CD14-positive monocyte (primary cell): ENCODE data around the gene GSTA3. TPM values are rescaled to one million over a fixed set of nuclear protein-coding genes. Genes with fewer than 3 reads are reported as not detected.

Experiments used
- DNase-seq, 3 donors: peaks; one replicate each; pipeline ENCODE4 v3.0.0-alpha.2; 2011 to 2022
- H2AFZ ChIP-seq: 2 replicates; pipeline ENCODE4 v1.6.0; 2012; ENCODE audit warnings: mild to moderate bottlenecking, low read depth, low read length, inconsistent platforms; ENCODE audit not compliant: insufficient read depth, poor library complexity, severe bottlenecking
- H3K27ac ChIP-seq, 2 donors: 1 replicate in 1 of 2; 2 replicates in 1 of 2; pipeline ENCODE4 v1.5.1; 2012 to 2013; ENCODE audit warnings: low read length in 2 of 2, control low read depth in 1 of 2, inconsistent platforms in 1 of 2, low read depth in 1 of 2, mild to moderate bottlenecking in 1 of 2
- H3K27me3 ChIP-seq, 2 donors: one replicate each; pipeline versions ENCODE4 v1.6.0 to v1.6.1; 2011 to 2013; ENCODE audit warnings: low read length in 2 of 2; ENCODE audit not compliant: control insufficient read depth in 2 of 2, insufficient read depth in 2 of 2
- H3K36me3 ChIP-seq, 2 donors: replicated peaks in 1 of 2; 1 replicate in 1 of 2; 2 replicates in 1 of 2; pipeline versions ENCODE4 v1.5.1 to v1.6.1; 2012 to 2013; ENCODE audit warnings: low read length in 2 of 2, control low read depth in 1 of 2, inconsistent platforms in 1 of 2, mild to moderate bottlenecking in 1 of 2; ENCODE audit not compliant: insufficient read depth in 2 of 2, control insufficient read depth in 1 of 2
- H3K4me1 ChIP-seq, 2 donors: 1 replicate in 1 of 2; 2 replicates in 1 of 2; pipeline versions ENCODE4 v1.5.1 to v1.6.1; 2012 to 2013; ENCODE audit warnings: low read length in 2 of 2, control low read depth in 1 of 2, inconsistent platforms in 1 of 2, mild to moderate bottlenecking in 1 of 2, moderate library complexity in 1 of 2; ENCODE audit not compliant: insufficient read depth in 2 of 2, control insufficient read depth in 1 of 2
- H3K4me2 ChIP-seq: replicated peaks from 2 replicates; pipeline ENCODE3; 2012; ENCODE audit warnings: low read length, moderate library complexity, mild to moderate bottlenecking; ENCODE audit not compliant: poor library complexity, severe bottlenecking; ENCODE audit errors: extremely low read depth
- H3K4me3 ChIP-seq, 3 experiments: fragments of 200-600 bp in 1 of 3; sonication (generic) in 1 of 3; replicated peaks in 1 of 3; 1 replicate in 2 of 3; 2 replicates in 1 of 3; pipeline ENCODE4 v1.5.1; 2011 to 2013; ENCODE audit warnings: low read length in 3 of 3, mild to moderate bottlenecking in 3 of 3, control low read depth in 2 of 3, low read depth in 2 of 3, inconsistent platforms in 1 of 3, moderate library complexity in 1 of 3
- H3K79me2 ChIP-seq: 2 replicates; pipeline ENCODE4 v1.6.0; 2012; ENCODE audit warnings: mild to moderate bottlenecking, control low read depth, inconsistent platforms, low read length, moderate library complexity; ENCODE audit not compliant: insufficient read depth
- H3K9ac ChIP-seq: 2 replicates; pipeline ENCODE4 v1.6.0; 2017; ENCODE audit warnings: low read length, mild to moderate bottlenecking; ENCODE audit not compliant: insufficient read depth, poor library complexity, severe bottlenecking
- H3K9me3 ChIP-seq, 2 donors: replicated peaks in 1 of 2; 1 replicate in 1 of 2; 2 replicates in 1 of 2; pipeline versions ENCODE4 v1.5.1 to v1.6.1; 2012 to 2013; ENCODE audit warnings: low read length in 2 of 2, control low read depth in 1 of 2; ENCODE audit not compliant: control insufficient read depth in 1 of 2, insufficient read depth in 1 of 2
- H4K20me1 ChIP-seq: 2 replicates; pipeline ENCODE4 v1.6.0; 2012; ENCODE audit warnings: mild to moderate bottlenecking, low read length, control low read depth, moderate library complexity; ENCODE audit not compliant: insufficient read depth
- H3K27ac Mint-ChIP-seq, 7 donors: one replicate each; pipeline ENCODE4 v1.8.0; 2020; ENCODE audit warnings: mild to moderate bottlenecking in 7 of 7, mixed read lengths in 7 of 7, moderate library complexity in 6 of 7, inconsistent platforms in 2 of 7
- H3K27me3 Mint-ChIP-seq, 3 donors: one replicate each; pipeline ENCODE4 v1.8.0; 2021 to 2022; ENCODE audit warnings: low read depth in 3 of 3, mild to moderate bottlenecking in 3 of 3, mixed read lengths in 3 of 3, moderate library complexity in 3 of 3, inconsistent platforms in 1 of 3
- H3K36me3 Mint-ChIP-seq, 2 donors: one replicate each; pipeline ENCODE4 v1.8.0; 2020; ENCODE audit warnings: mixed read lengths in 2 of 2, inconsistent platforms in 1 of 2, mild to moderate bottlenecking in 1 of 2
- H3K4me1 Mint-ChIP-seq: one replicate; pipeline ENCODE4 v1.8.0; 2020; ENCODE audit warnings: mild to moderate bottlenecking, mixed read lengths
- H3K4me3 Mint-ChIP-seq, 2 donors: one replicate each; pipeline ENCODE4 v1.8.0; 2020; ENCODE audit warnings: mild to moderate bottlenecking in 2 of 2, mixed read lengths in 2 of 2, moderate library complexity in 1 of 2
- H3K9me3 Mint-ChIP-seq, 7 donors: one replicate each; pipeline ENCODE4 v1.8.0; 2020 to 2022; ENCODE audit warnings: mixed read lengths in 7 of 7, mild to moderate bottlenecking in 6 of 7, moderate library complexity in 6 of 7, inconsistent platforms in 2 of 7
- CTCF ChIP-seq: fragments of 200-600 bp; IDR thresholded peaks from one replicate; pipeline ENCODE4 v1.8.0; 2022; ENCODE audit warnings: antibody characterized with exemption, mild to moderate bottlenecking
- WGBS: methylation state at CpG from one replicate; pipeline ENCODE4 v1.1.5; 2013; ENCODE audit warnings: missing lambda C conversion rate; ENCODE audit not compliant: insufficient coverage; 5-methylcytosine and 5-hydroxymethylcytosine counted together
- intact Hi-C, 2 donors: fragments of 100-400 bp; cut with micrococcal nuclease; formaldehyde crosslinking; loops; one replicate each; pipeline versions ENCODE4 v1.15.0 to v1.15.1; 2023
- polyA plus RNA-seq, 3 donors: library from polyadenylated mRNA; depleted of rRNA in 1 of 3; unstranded in 2 of 3; stranded (reverse) in 1 of 3; fragments of 300-500 nt in 2 of 3; fragments of >200 nt in 1 of 3; fragmentation: Illumina TruSeq in 2 of 3; gene quantifications; 1 replicate in 2 of 3; 2 replicates in 1 of 3; pipeline ENCODE4 v1.2.3, GENCODE V29; 2012 to 2021

Gene GSTA3
- polyA plus RNA-seq, 3 donors, result not detected

GRCh38 chr6:52910091-52910490 lies 593 bp upstream of the GSTA3 start:
- Mint-ChIP-seq H3K36me3 (no peaks in the 10 kb centered on the region), H3K9me3 (peaks cover 0 to 8% (median 3%) of the 10 kb centered on the region in 7 donors), H3K4me1 (no peaks in the 10 kb centered on the region), H3K27ac (no peak overlapping the region), H3K27me3 (peaks cover 0 to 3% (median 2%) of the 10 kb centered on the region in 3 donors), H3K4me3 (no peak overlapping the region)
- H3K9me3 ChIP-seq, result no peaks in the 10 kb centered on the region
- no peak overlapping the region for H3K4me3 ChIP-seq
- 81% methylated on average over 2 of the region's 4 CpGs for WGBS
- H3K36me3 ChIP-seq, result no peaks in the 10 kb centered on the region
- H3K4me1 ChIP-seq, result no peaks in the 10 kb centered on the region
- H4K20me1 ChIP-seq, result no peaks in the 10 kb centered on the region
- H3K27me3 ChIP-seq, result no peaks in the 10 kb centered on the region
- H3K27ac ChIP-seq, result no peak overlapping the region
- DNase-seq, result no peak
- TF ChIP-seq CTCF, result no peak
- intact Hi-C loops, result no loop called here
- no peaks in the 10 kb centered on the region for H3K79me2 ChIP-seq
- no peak overlapping the region for H3K4me2 ChIP-seq
- H3K9ac ChIP-seq, result no peak overlapping the region
- no peak overlapping the region for H2AFZ ChIP-seq

DNA sequence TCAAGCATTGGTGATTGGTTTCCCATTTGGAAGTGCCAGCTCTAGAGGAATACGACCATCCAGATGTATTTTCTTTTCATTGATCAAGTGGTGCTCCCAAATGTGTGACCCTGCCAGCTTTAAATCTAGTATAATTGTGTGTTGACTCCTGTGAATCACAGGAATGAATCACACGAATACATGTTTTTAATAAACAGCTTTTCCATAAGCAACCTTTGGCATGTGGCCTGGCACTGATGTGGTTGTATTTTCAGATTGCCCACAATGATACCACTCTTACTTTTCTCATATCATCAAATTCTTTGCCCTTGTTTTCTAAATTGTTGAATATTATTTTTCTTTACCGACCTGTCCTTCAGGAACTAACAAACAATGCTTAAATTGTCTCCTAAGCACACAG lies 367 bp downstream of the GSTA3 start:
- H3K4me1 Mint-ChIP-seq, result no peaks in the 10 kb centered on the region
- H3K36me3 ChIP-seq, result no peaks in the 10 kb centered on the region
- no peak overlapping the region for H3K4me3 ChIP-seq
- no peaks in the 10 kb centered on the region for H3K79me2 ChIP-seq
- H2AFZ ChIP-seq, result no peak overlapping the region
- H3K4me3 Mint-ChIP-seq, result no peak overlapping the region
- H3K9me3 ChIP-seq, result no peaks in the 10 kb centered on the region
- no peaks in the 10 kb centered on the region for H3K27me3 ChIP-seq
- intact Hi-C loops, result no loop called here
- no peak overlapping the region for H3K4me2 ChIP-seq
- H3K27ac Mint-ChIP-seq, result no peak overlapping the region
- H3K4me1 ChIP-seq, result no peaks in the 10 kb centered on the region
- peaks cover 0 to 4% (median 0%) of the 10 kb centered on the region in 7 donors for H3K9me3 Mint-ChIP-seq
- H3K27ac ChIP-seq, result no peak overlapping the region
- H3K27me3 Mint-ChIP-seq, result peaks cover 0 to 2% (median 0%) of the 10 kb centered on the region in 3 donors
- no peaks in the 10 kb centered on the region for H4K20me1 ChIP-seq
- H3K9ac ChIP-seq, result no peak overlapping the region
- H3K36me3 Mint-ChIP-seq, result no peaks in the 10 kb centered on the region
- 100% methylated on average over 1 of the region's 3 CpGs for WGBS
- no peak for TF ChIP-seq CTCF
- no peak for DNase-seq
